ENCODE measurements around the gene NQO1.
A peak's percentile ranks its signal among the peaks of the same experiment; 100 is the strongest.
"Not testable (repeated sequence)": the region's sequence is repeated elsewhere in the genome, so short reads cannot be mapped to it uniquely, and the experiment has no call there.

The NQO1 gene

GRCh38 chr16:69726313-69727060 is at the start of gene NQO1:
Gene NQO1, minus strand, starts transcription at chr16:69726560. Its CDS starts 121 bp downstream, at chr16:69726439.
- DNase-seq (ENCODE audit: low read depth): peak; percentile 73

- no peak for DNase-seq (ENCODE audit: low read depth)
Observed at GRCh38 chr16:69775563-69775962, 49.2 kb upstream of the NQO1 start.

GRCh38 chr16:69773260-69773947 is 47.0 kb upstream of the NQO1 start:
- DNase-seq (ENCODE audit: low read depth): no peak

GRCh38 chr16:69771651-69771967 is 45.2 kb upstream of the NQO1 start:
- DNase-seq (ENCODE audit: low read depth): no peak

- DNase-seq (ENCODE audit: low read depth): no peak
Observed at GRCh38 chr16:69769404-69769803, 43.0 kb upstream of the NQO1 start.

GRCh38 chr16:69768666-69769065 is 42.3 kb upstream of the NQO1 start:
- no peak for DNase-seq (ENCODE audit: low read depth)

- no peak for DNase-seq (ENCODE audit: low read depth)
Observed at GRCh38 chr16:69767459-69768229, 41.3 kb upstream of the NQO1 start.

GRCh38 chr16:69763599-69763942 is 37.2 kb upstream of the NQO1 start:
- DNase-seq (ENCODE audit: low read depth): no peak

GRCh38 chr16:69762814-69763598 is 36.6 kb upstream of the NQO1 start:
- peak; percentile 6 for DNase-seq (ENCODE audit: low read depth)

GRCh38 chr16:69761983-69762813 is 35.8 kb upstream of the NQO1 start, which contains the start of gene WWP2:
Gene WWP2, plus strand, starts transcription at chr16:69762332. Its CDS starts 24,679 bp downstream, at chr16:69787011.
- DNase-seq (ENCODE audit: low read depth): peak; percentile 72

- not testable (repeated sequence) for DNase-seq (ENCODE audit: low read depth)
Observed at GRCh38 chr16:69757375-69757774, 31.0 kb upstream of the NQO1 start.

GRCh38 chr16:69756705-69757104 is 30.3 kb upstream of the NQO1 start:
- DNase-seq (ENCODE audit: low read depth): no peak

GRCh38 chr16:69754469-69755310 is 28.3 kb upstream of the NQO1 start, which contains the start of gene NOB1:
Gene NOB1, minus strand, starts transcription at chr16:69754926. Its CDS starts 16 bp downstream, at chr16:69754910.
- DNase-seq (ENCODE audit: low read depth): peak; percentile 96

GRCh38 chr16:69754143-69754468 is 27.7 kb upstream of the NQO1 start:
- DNase-seq (ENCODE audit: low read depth): no peak

- DNase-seq (ENCODE audit: low read depth): no peak
Observed at GRCh38 chr16:69748694-69749345, 22.5 kb upstream of the NQO1 start.

GRCh38 chr16:69747115-69747514 is 20.8 kb upstream of the NQO1 start:
- DNase-seq (ENCODE audit: low read depth): no peak

- DNase-seq (ENCODE audit: low read depth): no peak
Observed at GRCh38 chr16:69745959-69746358, 19.6 kb upstream of the NQO1 start.

- no peak for DNase-seq (ENCODE audit: low read depth)
Observed at GRCh38 chr16:69745232-69745612, 18.9 kb upstream of the NQO1 start.

- DNase-seq (ENCODE audit: low read depth): no peak
Observed at GRCh38 chr16:69744363-69745231, 18.2 kb upstream of the NQO1 start.
